ENCODE data around the gene ETS1.

DNA sequence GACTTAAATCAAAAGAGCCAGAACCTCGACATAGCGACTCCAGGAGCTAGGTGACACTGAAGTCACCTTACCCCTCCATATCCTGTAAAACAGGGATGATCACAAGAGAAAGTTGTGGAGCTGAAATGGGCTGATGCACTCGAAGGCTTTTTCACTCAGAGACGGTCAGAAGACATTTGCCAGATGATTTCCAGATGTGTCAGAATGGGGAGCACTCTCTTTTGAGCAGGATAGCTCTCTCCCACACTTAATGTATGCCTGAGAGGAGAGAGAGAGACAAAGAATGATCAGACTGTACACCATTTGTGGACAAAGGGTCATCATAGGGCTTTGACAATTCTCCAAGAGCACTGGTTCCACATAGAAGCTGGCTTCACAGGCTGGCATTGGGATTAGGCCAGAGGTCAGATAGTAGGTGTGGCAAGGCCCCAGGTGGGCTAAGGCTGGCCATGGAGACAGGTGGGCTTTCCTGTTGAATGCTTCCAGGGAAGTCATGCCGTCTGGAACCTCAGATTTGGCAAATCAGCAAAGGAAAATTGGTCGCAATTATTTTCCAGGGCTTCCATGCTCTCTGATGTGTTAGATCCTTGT, 42.3 kb upstream of the ETS1 start:
- TF ChIP-seq, protein P1, sequence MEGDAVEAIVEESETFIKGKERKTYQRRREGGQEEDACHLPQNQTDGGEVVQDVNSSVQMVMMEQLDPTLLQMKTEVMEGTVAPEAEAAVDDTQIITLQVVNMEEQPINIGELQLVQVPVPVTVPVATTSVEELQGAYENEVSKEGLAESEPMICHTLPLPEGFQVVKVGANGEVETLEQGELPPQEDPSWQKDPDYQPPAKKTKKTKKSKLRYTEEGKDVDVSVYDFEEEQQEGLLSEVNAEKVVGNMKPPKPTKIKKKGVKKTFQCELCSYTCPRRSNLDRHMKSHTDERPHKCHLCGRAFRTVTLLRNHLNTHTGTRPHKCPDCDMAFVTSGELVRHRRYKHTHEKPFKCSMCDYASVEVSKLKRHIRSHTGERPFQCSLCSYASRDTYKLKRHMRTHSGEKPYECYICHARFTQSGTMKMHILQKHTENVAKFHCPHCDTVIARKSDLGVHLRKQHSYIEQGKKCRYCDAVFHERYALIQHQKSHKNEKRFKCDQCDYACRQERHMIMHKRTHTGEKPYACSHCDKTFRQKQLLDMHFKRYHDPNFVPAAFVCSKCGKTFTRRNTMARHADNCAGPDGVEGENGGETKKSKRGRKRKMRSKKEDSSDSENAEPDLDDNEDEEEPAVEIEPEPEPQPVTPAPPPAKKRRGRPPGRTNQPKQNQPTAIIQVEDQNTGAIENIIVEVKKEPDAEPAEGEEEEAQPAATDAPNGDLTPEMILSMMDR (IDR thresholded peaks at IDR 0.05), result no peak
- TF ChIP-seq, protein P2, sequence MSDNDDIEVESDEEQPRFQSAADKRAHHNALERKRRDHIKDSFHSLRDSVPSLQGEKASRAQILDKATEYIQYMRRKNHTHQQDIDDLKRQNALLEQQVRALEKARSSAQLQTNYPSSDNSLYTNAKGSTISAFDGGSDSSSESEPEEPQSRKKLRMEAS (IDR thresholded peaks at IDR 0.05), result no peak
- no peak for TF ChIP-seq POLR2AphosphoS2 (conservative IDR thresholded peaks at IDR 0.05; ENCODE audit: low read length)

Measured in A549 (cell line).